Measurements from ENCODE around the gene LMF2.
A peak's percentile ranks its signal among the peaks of the same experiment; 100 is the strongest.

LMF2 gene

GRCh38 chr22:50474710-50475651, 32.5 kb downstream of the LMF2 start, which contains the start of gene SBF1:
Gene SBF1 (minus strand): TSS chr22:50475035. CDS start chr22:50474840, 195 bp downstream.
- peak; percentile 100 for DNase-seq (ENCODE audit: extremely low spot score)
- POLR2A ChIA-PET: no interaction called here
- CTCF ChIA-PET: no interaction called here
- TF ChIP-seq CTCF (IDR thresholded peaks at IDR 0.05; ENCODE audit: control extremely low read depth, extremely low read depth, low read depth, missing control alignments): no peak

GRCh38 chr22:50473855-50474671, 33.4 kb downstream of the LMF2 start:
- DNase-seq (ENCODE audit: extremely low spot score): no peak
- ChIA-PET CTCF (interaction anchor here (0.7 to 2.3 kb wide), 9 partner anchors 12 to 198 kb away, joined by 3 to 10 read pairs (median 4); partner anchors contain the start of genes ARSA, CHKB and SCO2), POLR2A (interaction anchor here (1.3 kb wide), 1 partner anchor 34 kb away, joined by 4 read pairs; the partner anchor contains the start of gene LMF2)
- TF ChIP-seq CTCF (IDR thresholded peaks at IDR 0.05; ENCODE audit: control extremely low read depth, extremely low read depth, low read depth, missing control alignments): no peak

- ChIA-PET CTCF (interaction anchor here (0.7 to 2.3 kb wide), 10 partner anchors 11 to 197 kb away, joined by 3 to 10 read pairs (median 4); partner anchors contain the start of genes ARSA, CHKB and SCO2), POLR2A (interaction anchor here (1.3 kb wide), 1 partner anchor 34 kb away, joined by 4 read pairs; the partner anchor contains the start of gene LMF2)
- peak; percentile 51 for TF ChIP-seq CTCF (IDR thresholded peaks at IDR 0.05; ENCODE audit: control extremely low read depth, extremely low read depth, low read depth, missing control alignments)
- DNase-seq (ENCODE audit: extremely low spot score): no peak
Measured at GRCh38 chr22:50473088-50473487, 34.4 kb downstream of the LMF2 start.

- DNase-seq (ENCODE audit: extremely low spot score): no peak
- TF ChIP-seq CTCF (IDR thresholded peaks at IDR 0.05; ENCODE audit: control extremely low read depth, extremely low read depth, low read depth, missing control alignments): no peak
- CTCF ChIA-PET: interaction anchor here (1.1 to 2.3 kb wide), 5 partner anchors 8 to 54 kb away, joined by 3 to 10 read pairs (median 3); partner anchors contain the start of gene SCO2
- POLR2A ChIA-PET: no interaction called here
Measured at GRCh38 chr22:50471962-50472361, 35.5 kb downstream of the LMF2 start.

DNA sequence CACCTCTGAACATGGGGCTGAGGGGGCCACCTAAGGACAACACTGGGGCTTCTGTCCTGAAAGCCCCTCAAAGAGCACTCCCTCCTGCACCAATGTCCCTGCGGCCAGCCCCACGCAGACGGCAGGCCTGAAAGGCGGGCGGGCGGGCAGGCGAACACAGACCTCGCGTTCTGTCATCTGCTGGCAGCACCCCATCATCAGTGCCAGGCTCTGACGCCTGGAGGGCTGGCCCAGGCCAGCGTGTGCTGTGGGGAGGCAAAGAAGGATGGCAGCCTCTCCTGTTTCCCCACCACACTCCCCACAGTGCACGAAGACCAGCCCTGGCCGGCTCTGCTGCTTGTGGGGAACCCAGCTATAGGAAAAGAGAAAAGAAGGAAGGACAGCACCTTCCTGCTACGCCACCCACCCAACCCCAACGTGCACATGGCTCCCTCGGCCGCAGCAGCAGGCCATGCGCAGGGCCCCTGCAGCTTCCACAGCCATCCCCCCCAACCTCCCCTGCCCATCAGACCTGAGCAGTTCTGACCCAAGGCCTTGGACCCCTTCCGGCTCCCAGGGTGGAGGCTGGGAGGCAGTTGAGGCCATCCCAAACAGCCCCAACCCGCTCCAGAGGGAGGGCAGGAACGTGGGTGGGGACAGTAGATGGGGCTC, 36.2 kb downstream of the LMF2 start:
- POLR2A ChIA-PET: no interaction called here
- TF ChIP-seq CTCF (IDR thresholded peaks at IDR 0.05; ENCODE audit: control extremely low read depth, extremely low read depth, low read depth, missing control alignments): no peak
- CTCF ChIA-PET: interaction anchor here (0.9 to 2.1 kb wide), 6 partner anchors 9 to 54 kb away, joined by 3 to 6 read pairs (median 4); partner anchors contain the start of genes MIOX and SCO2
- DNase-seq (ENCODE audit: extremely low spot score): no peak
